Thyroid gland (tissue), 4 donors: Measurements from ENCODE around the gene NDUFAF8.

Experiments
- POLR2A ChIP-seq, 2 donors: fragments of 450-650 bp; IDR thresholded peaks; one replicate each; pipeline ENCODE4 v1.6.1; 2017; ENCODE audit warnings: antibody characterized with exemption in 2 of 2, mild to moderate bottlenecking in 2 of 2, moderate library complexity in 1 of 2
- TF ChIP-seq, protein P1 (sequence below), 6 experiments: fragments of 200-600 bp in 3 of 6; fragments of 450-650 bp in 3 of 6; sonication (generic) in 3 of 6; IDR thresholded peaks; one replicate each; pipeline ENCODE4 v1.5.1; 2016 to 2019; ENCODE audit warnings: antibody characterized with exemption in 6 of 6, mild to moderate bottlenecking in 2 of 6, inconsistent platforms in 1 of 6, moderate library complexity in 1 of 6

DNA sequence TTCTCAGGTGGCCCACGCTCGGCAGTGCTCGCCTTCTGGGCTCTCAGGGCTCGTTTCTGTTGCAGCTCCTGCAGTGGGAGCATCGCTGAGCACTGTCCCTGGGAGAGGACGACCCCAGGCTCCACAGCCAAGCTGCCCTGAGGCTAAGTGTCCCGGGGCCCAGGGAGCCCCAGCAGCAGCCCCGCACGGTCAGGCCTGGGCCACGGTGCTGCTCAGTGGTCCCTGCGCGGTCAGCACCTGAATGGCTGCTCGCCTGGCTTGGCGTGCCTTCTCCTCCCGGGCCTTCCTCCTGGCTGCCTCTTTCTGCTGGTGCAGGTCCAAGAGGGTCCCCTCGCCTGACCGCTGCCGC lies 39.7 kb upstream of the NDUFAF8 start:
- TF ChIP-seq, protein P1, sequence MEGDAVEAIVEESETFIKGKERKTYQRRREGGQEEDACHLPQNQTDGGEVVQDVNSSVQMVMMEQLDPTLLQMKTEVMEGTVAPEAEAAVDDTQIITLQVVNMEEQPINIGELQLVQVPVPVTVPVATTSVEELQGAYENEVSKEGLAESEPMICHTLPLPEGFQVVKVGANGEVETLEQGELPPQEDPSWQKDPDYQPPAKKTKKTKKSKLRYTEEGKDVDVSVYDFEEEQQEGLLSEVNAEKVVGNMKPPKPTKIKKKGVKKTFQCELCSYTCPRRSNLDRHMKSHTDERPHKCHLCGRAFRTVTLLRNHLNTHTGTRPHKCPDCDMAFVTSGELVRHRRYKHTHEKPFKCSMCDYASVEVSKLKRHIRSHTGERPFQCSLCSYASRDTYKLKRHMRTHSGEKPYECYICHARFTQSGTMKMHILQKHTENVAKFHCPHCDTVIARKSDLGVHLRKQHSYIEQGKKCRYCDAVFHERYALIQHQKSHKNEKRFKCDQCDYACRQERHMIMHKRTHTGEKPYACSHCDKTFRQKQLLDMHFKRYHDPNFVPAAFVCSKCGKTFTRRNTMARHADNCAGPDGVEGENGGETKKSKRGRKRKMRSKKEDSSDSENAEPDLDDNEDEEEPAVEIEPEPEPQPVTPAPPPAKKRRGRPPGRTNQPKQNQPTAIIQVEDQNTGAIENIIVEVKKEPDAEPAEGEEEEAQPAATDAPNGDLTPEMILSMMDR (IDR thresholded peaks at IDR 0.05), result no peak
- no peak for TF ChIP-seq POLR2A (IDR thresholded peaks at IDR 0.05)
